ENCODE results near the gene CIB4. TPM values are rescaled to one million over a fixed set of nuclear protein-coding genes. Genes with fewer than 3 reads are reported as not detected.

The CIB4 gene
- not detected in 2 replicates for total RNA-seq

GRCh38 chr2:26640781-26641564 is at the start of gene CIB4:
Gene CIB4, minus strand, starts transcription at chr2:26641366. Its CDS starts 52 bp downstream, at chr2:26641314.

Other genes with a start within 250 kb of the CIB4 start
- under 0.01 and 0.22 TPM in 2 replicates for gene DRC1, start 239.4 kb downstream of the CIB4 start, total RNA-seq
- under 0.01 and 0.66 TPM in 2 replicates for gene OTOF, start 163.2 kb downstream of the CIB4 start, total RNA-seq
- gene KCNK3, start 51.4 kb upstream of the CIB4 start, total RNA-seq, result 0.44 TPM in 1 of 2 replicates, not detected in the other
- gene SLC35F6, start 122.9 kb upstream of the CIB4 start, total RNA-seq, result 25.3 and 36.1 TPM in 2 replicates
- gene CENPA, start 144.7 kb upstream of the CIB4 start, total RNA-seq, result 7.7 and 32.9 TPM in 2 replicates
- not detected in 2 replicates for gene DPYSL5, start 206.8 kb upstream of the CIB4 start, total RNA-seq

Data from uterine smooth muscle cell (primary cell).